ENCODE measurements around the gene ATF2.
A peak's percentile ranks its signal among the peaks of the same experiment; 100 is the strongest.

The ATF2 gene, protein sequence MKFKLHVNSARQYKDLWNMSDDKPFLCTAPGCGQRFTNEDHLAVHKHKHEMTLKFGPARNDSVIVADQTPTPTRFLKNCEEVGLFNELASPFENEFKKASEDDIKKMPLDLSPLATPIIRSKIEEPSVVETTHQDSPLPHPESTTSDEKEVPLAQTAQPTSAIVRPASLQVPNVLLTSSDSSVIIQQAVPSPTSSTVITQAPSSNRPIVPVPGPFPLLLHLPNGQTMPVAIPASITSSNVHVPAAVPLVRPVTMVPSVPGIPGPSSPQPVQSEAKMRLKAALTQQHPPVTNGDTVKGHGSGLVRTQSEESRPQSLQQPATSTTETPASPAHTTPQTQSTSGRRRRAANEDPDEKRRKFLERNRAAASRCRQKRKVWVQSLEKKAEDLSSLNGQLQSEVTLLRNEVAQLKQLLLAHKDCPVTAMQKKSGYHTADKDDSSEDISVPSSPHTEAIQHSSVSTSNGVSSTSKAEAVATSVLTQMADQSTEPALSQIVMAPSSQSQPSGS

GRCh38 chr2:175167792-175168563, at the start of gene ATF2:
Gene ATF2, minus strand, starts transcription at chr2:175168203. Its CDS starts 31,760 bp downstream, at chr2:175136443.
- peak; percentile 93 for DNase-seq (ENCODE audit: low spot score)

DNA sequence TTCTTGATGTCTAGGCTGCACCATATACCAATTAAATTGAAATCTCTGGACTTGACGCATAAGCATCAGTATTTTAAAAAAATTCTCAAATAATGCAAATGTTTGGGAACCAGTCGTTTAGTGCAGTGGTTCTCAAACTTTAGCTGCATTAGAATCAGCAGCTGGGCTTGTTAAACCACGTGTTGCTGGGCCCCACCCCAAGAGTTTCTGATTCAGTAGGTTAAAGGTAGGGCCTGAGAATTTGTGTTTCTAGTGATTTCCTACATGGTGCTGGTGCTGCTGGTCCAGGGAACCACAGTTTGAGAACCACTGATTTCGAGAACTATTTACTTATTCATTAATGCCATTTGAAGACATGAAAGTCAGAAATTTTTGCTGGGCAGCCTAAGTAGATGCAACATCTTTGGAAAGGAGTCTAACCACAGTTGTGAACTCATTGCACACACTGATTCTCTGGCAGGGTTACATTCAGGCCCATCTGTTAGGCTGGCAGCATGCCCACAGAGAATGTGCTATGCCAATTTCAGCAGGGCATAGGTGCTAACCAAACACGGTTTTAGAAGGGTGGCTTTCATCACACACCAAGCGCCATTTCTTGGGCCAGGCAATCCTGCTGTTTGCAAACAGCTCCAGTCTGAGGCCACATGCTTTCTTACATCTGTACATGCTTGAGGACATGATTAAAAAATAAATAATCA, 39.9 kb upstream of the ATF2 start:
- no peak for DNase-seq (ENCODE audit: low spot score)

GRCh38 chr2:175206866-175207265, 38.9 kb upstream of the ATF2 start:
- no peak for DNase-seq (ENCODE audit: low spot score)

GRCh38 chr2:175205523-175205922, 37.5 kb upstream of the ATF2 start:
- DNase-seq (ENCODE audit: low spot score): no peak

GRCh38 chr2:175203621-175204496, 35.9 kb upstream of the ATF2 start:
- peak; percentile 53 for DNase-seq (ENCODE audit: low spot score)

DNA sequence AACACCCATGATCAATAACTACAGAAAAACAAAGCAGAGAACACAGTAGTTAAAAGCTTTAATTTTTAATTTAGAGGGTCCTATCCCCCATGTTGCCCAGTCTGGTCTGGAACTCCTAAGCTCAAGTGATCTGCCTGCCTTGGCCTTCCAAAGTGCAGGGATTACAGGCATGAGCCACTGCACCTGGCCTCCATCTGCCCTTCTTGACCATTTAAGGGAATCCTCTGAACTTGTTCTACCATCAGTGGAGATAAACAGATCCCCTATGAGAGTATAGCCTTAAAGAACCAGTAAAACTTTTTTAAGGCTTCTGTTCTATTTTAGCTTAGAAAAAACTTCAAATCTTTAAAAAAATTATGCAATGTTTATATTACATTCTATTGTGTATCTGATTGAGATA, 27.0 kb upstream of the ATF2 start:
- DNase-seq (ENCODE audit: low spot score): no peak

- DNase-seq (ENCODE audit: low spot score): no peak
These were observed 20.8 kb upstream of the ATF2 start for GRCh38 chr2:175188761-175189160.

DNA sequence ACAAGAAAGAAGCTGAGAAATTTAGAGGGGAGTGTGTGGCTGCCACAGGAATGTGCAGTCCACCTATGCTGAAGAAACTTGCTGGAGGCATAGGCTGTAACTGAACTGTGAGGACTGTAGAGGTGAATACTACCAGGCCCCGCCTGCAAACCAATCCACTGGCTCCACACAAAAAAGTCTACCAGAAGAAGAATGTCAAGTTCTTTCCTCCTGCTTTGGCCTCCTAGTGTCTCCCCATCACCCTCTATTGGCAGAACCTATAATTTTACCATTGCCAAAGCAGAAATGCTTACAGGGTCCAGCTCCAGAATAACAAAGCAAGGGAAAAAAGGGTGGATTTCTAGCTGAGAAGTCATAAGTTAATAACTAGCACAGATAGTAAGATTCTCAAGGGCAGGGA, 19.4 kb upstream of the ATF2 start:
- DNase-seq (ENCODE audit: low spot score): peak; percentile 16

GRCh38 chr2:175183674-175184073, 15.7 kb upstream of the ATF2 start:
- no peak for DNase-seq (ENCODE audit: low spot score)

DNA sequence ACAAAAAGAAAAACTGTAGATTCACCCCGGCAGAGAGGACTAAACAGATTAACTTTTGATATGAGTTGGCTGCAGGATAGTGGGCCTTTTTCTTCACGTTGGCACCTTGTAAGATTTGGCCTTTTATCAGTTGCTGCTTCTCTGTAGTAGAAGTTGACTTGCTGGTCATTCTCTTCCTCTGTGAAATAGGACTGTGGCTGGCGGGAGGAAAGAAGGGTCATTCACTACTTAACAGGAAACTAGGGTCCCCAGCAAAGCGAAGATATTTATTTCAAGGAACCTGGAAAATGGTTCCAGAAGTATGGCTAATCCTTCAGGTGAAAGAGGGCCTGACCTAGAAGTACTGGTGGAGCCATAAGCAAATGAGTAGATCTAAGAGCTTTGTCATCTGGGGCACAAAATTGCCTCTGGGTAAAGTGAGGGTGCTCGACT, 13.9 kb upstream of the ATF2 start:
- peak; percentile 3 for DNase-seq (ENCODE audit: low spot score)

DNA sequence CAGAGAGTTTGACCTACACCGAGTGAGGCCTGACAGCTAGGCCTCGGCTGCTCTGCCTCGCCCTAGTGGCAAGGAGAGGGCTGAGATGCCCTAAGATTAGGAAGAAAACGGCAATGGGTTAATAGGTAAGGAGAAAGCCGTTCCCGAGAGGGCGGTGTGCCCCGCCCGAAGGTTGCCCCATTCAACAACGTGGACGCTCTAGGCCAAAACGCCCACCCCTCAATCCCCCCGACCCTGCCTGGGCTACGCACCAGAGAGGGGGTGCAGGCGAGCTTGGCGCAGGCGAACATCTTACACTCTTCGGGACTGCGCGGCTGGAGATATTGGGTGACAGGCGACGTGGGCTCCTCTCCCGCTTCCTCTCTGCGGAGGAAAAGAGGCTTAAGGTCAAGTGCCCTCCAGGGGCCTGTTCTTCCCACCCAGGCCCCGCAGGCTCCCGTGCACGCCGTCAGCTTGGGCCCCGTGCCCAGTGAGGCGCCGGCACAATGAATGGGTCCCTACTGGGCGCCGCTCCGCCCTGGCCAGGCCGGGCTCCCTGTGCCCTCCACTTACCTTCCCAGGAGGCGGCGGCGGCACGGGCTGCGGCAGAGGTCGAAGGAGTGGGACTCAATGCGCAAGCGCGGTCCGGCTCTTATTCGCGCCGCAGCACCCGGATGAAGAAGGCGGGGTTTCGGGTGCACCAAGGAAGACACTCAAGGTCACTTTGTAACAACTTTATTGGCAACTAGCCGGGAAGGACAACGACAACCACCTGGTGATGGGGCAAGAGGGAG, 13.3 kb upstream of the ATF2 start, which contains the start of gene ATP5MC3:
ATP5MC3 (minus strand) TSS at position 607 of the 773 bp plus-strand sequence; CDS start at position 290, 317 bp downstream.
- DNase-seq (ENCODE audit: low spot score): peak; percentile 95

GRCh38 chr2:175180701-175181103, 12.7 kb upstream of the ATF2 start:
- no peak for DNase-seq (ENCODE audit: low spot score)

DNA sequence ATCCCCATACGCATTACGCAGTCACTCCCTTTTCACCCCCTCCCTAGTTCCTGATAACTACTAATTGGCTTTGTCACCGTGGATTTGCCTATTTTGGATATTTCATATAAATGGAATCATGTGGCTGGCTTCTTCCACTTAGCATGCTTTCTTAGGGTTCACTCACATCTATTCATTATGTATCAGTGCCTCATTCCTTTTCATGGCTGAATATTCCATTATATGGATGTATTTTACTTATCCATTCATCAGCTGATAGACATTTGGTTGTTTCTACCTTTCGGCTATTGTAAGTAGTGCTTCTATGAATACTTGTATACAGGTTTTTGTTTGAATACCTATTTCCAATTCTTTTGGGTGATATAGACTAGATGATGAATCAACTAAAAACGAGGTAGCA, 8.6 kb upstream of the ATF2 start:
- DNase-seq (ENCODE audit: low spot score): no peak

DNA sequence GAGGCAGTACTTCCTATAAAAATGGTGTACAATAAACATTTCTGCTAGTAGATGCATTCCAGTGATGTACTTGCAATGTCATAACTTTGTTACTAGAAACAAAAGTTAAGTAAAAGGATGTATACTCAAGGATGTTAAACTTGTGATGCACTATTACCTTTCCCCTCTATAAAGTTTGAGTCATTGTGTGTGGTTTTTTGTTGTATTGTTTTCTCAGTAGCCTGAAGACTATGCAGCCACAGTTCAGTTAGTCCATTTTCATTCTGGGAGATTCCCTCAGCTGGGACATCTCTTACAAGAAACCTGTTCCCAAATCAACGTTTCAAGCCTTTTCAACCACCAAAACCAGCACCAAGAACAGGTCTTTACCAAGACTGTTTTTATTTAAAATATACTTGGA, 7.9 kb upstream of the ATF2 start:
- DNase-seq (ENCODE audit: low spot score): no peak

DNA sequence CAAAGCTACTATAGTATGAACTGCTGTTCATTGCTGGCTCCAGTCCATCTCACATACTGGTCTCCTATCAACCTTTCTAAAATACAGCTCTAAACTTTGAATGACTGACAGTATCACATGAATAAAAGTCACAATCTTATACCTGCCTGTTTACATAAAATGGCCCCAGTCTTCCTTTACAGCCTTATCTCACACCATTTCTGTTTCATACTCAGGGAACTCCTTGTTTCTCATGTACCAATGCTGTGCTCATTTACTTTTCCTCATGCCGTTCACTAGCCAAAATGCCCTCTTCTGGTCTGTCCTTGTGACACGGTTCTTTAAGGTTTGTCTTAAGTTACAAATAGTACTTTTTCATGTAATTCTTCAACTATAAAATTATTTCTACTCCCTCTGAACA, 7.3 kb upstream of the ATF2 start:
- no peak for DNase-seq (ENCODE audit: low spot score)

DNA sequence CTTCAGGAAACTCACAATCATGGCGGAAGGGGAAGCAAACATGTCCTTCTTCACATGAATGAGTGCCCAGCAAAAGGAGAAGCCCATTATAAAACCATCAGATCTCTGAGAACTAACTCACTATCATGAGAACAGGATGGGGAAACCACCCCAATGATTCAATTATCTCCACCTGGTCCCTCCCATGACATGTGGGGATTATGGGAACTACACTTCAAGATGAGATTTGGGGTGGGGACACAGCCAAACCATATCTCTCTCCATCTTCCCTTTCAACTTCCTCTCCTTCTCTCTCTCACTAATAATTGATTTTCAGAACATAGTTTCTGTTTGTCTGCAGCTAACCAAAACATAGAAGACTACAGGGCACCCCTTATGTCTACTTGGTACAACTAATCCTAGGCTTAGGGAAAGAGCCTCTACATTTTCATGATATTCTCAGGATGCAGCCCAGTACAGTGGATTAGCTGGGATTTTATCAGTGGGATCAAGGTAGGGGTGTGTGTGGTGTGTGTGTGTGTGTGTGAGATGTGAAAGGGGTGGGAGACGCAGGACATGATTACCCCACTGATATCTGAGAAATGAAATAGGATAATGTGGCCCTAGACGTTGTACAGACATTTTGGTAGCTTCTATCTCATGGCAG, 2.8 kb upstream of the ATF2 start:
- no peak for DNase-seq (ENCODE audit: low spot score)

DNA sequence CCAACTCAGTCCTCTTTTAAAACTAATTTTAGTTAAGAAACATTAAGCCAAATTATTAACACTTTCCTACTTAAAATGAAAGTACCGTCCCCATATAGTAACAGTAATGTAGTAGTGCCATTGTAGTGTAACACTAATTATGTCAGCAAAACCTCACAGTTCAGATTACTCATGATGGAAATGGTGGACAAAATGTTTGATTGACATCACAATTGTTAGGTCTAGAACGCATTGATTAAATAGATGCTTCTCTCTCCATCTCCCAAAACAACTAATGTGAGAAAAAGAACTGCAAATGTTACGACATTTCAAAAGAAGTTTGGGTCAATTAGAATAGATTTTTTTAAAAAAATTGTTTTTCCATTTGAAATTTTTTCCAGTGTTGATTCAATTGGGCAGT, 1.2 kb upstream of the ATF2 start:
- no peak for DNase-seq (ENCODE audit: low spot score)

DNA sequence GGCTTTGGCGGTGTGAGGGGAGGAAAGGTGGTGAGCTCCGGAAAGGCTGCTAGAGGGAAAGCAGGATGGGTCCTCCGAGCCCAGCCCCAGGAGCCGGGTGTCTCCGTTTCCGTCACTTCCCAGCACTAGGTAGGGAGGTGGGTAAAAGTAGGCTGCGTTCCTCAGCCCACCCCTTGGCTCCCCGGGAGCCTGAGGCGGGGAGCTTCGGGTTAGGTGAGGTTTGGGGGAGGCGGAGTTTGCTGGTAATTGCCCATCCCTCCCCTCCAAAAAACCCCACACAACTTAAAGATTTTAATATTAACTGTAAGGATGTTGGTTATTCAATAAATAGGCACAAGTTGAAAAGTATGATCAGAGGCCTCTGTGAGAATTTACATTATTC, 552 bp upstream of the ATF2 start:
- DNase-seq (ENCODE audit: low spot score): no peak

GRCh38 chr2:175167076-175167791, 769 bp downstream of the ATF2 start:
- peak; percentile 47 for DNase-seq (ENCODE audit: low spot score)
